OCI-LY3 (cell line): ENCODE data around the gene ASPG.

Experiments used
- H2AFZ ChIP-seq: fragments of 200-600, 300-600 bp; shearing (Covaris generic); 2 replicates; pipeline ENCODE4 v1.6.0; 2014; ENCODE audit warnings: antibody characterized with exemption, low read depth, low read length
- H3K27ac ChIP-seq: fragments of 200-600, 300-600 bp; sonication (generic); 2 replicates; pipeline ENCODE4 v1.5.1; 2014; ENCODE audit warnings: mild to moderate bottlenecking, low read length, moderate library complexity, mixed read lengths
- H3K27me3 ChIP-seq: fragments of 200-600, 300-600 bp; sonication (generic); 2 replicates; pipeline ENCODE4 v1.6.1; 2014; ENCODE audit warnings: low read depth, low read length, mixed read lengths
- H3K36me3 ChIP-seq: fragments of 200-600, 300-600 bp; sonication (generic); replicated peaks from 2 replicates; pipeline ENCODE3; 2014; ENCODE audit warnings: low read depth, low read length, mixed read lengths
- H3K4me1 ChIP-seq: fragments of 300-600, 200-600 bp; sonication (generic); 2 replicates; pipeline ENCODE4 v1.6.1; 2014; ENCODE audit warnings: low read length, mixed read lengths
- H3K4me2 ChIP-seq: fragments of 200-600, 300-600 bp; sonication (generic); 2 replicates; pipeline ENCODE4 v1.6.1; 2014; ENCODE audit warnings: low read length, mixed read lengths
- H3K4me3 ChIP-seq: fragments of 300-600, 200-600 bp; sonication (generic); 2 replicates; pipeline ENCODE4 v1.5.1; 2014; ENCODE audit warnings: antibody characterized with exemption, mild to moderate bottlenecking, low read length, moderate library complexity
- H3K79me2 ChIP-seq: fragments of 300-600, 200-600 bp; shearing (Covaris generic); 2 replicates; pipeline ENCODE4 v1.6.1; 2014; ENCODE audit warnings: mild to moderate bottlenecking, low read length, mixed read lengths
- H3K9ac ChIP-seq: fragments of 300-600, 200-600 bp; shearing (Covaris generic); 2 replicates; pipeline ENCODE4 v1.6.0; 2014; ENCODE audit warnings: mild to moderate bottlenecking, low read length, moderate library complexity
- H3K9me3 ChIP-seq: fragments of 200-600, 300-600 bp; shearing (Covaris generic); 2 replicates; pipeline ENCODE4 v1.6.1; 2014; ENCODE audit warnings: low read length, mixed read lengths; ENCODE audit not compliant: insufficient read depth
- H4K20me1 ChIP-seq: fragments of 200-600, 300-600 bp; sonication (generic); 2 replicates; pipeline ENCODE4 v1.6.1; 2016; ENCODE audit warnings: low read length, mixed read lengths; ENCODE audit not compliant: insufficient read depth
- EZH2phosphoT487 ChIP-seq: fragments of 200-600 bp; shearing (Covaris generic); IDR thresholded peaks from 2 replicates; pipeline ENCODE4 v1.6.1; 2018; ENCODE audit warnings: antibody characterized with exemption, mixed run types, low read depth
- TF ChIP-seq, protein P1 (sequence below): fragments of 200-600, 300-600 bp; sonication (generic); IDR thresholded peaks from 2 replicates; pipeline ENCODE4 v1.5.1; 2014; ENCODE audit warnings: antibody characterized with exemption, low read length, low read depth

Gene ASPG

DNA sequence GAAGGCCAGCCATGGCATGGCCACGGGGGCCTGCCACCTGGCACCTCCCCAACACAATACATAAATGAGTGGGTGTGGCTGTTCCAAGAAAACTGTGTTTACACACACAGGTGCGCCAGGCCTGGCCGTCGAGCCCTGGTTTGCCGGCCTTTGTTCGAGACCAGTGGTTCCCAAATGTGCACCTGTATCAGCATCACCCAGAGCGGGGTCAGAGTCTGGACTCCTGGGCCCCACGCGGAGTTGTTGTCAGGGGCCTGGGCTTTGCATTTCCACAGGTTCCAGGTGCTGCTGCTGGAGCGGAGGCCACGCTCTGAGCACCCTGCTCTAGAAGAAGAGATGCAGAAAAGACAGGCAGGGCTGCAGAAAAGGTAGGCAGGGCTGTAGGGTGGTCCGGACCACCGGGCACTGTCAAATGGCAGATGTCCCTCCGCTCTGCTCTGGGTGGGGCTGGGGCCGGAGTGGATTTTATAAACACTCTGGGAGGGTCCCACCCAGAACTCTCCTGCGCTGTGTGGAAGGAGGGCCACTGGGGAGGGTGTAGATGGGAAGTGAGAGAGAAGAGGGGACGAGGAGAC is 4.2 kb upstream of the ASPG start:
- no peak overlapping the region for H3K4me3 ChIP-seq
- H3K27ac ChIP-seq, result no peak overlapping the region
- no peaks in the 10 kb centered on the region for H3K27me3 ChIP-seq
- H4K20me1 ChIP-seq, result no peaks in the 10 kb centered on the region
- no peak overlapping the region for H2AFZ ChIP-seq
- no peaks in the 10 kb centered on the region for H3K79me2 ChIP-seq
- no peaks in the 10 kb centered on the region for H3K36me3 ChIP-seq
- no peak overlapping the region for H3K4me2 ChIP-seq
- no peaks in the 10 kb centered on the region for H3K9me3 ChIP-seq
- peaks cover 4% of the 10 kb centered on the region; the same call in 1 of the 2 replicates for H3K4me1 ChIP-seq
- H3K9ac ChIP-seq, result no peak overlapping the region
- TF ChIP-seq EZH2phosphoT487, result no peak
- TF ChIP-seq, protein P1, sequence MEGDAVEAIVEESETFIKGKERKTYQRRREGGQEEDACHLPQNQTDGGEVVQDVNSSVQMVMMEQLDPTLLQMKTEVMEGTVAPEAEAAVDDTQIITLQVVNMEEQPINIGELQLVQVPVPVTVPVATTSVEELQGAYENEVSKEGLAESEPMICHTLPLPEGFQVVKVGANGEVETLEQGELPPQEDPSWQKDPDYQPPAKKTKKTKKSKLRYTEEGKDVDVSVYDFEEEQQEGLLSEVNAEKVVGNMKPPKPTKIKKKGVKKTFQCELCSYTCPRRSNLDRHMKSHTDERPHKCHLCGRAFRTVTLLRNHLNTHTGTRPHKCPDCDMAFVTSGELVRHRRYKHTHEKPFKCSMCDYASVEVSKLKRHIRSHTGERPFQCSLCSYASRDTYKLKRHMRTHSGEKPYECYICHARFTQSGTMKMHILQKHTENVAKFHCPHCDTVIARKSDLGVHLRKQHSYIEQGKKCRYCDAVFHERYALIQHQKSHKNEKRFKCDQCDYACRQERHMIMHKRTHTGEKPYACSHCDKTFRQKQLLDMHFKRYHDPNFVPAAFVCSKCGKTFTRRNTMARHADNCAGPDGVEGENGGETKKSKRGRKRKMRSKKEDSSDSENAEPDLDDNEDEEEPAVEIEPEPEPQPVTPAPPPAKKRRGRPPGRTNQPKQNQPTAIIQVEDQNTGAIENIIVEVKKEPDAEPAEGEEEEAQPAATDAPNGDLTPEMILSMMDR, result no peak

DNA sequence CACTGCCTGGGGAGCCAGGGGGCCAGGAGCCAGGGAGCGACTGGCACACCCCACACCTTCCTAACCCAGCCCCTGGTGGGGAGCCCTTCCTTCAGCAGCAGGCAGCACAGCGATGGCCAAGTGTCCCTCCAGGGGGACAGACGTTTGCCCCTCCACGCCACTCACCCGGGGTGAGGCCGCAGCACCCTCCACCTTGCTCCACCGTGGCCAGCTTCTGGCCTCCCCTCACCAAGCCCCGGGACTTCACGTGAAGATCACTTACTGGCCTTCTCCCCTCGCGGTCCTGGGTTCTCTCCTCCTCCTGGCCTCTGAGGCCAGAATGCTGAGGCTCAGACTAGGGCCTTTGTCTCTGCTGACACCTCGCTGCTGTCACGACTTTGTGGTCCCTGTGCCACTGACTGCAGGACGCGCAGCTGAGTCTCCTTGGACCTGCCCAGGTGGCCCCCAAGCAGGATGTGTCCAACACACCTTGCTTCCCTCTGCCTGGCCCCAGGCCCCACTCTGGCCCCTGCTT is 3.5 kb upstream of the ASPG start:
- Histone ChIP-seq H3K4me2 (no peak overlapping the region), H3K9me3 (no peaks in the 10 kb centered on the region), H4K20me1 (no peaks in the 10 kb centered on the region), H3K27me3 (no peaks in the 10 kb centered on the region), H3K4me1 (peaks cover 4% of the 10 kb centered on the region; the same call in 1 of the 2 replicates), H3K36me3 (no peaks in the 10 kb centered on the region), H3K79me2 (no peaks in the 10 kb centered on the region), H3K9ac (no peak overlapping the region), H3K27ac (no peak overlapping the region), H2AFZ (no peak overlapping the region), H3K4me3 (no peak overlapping the region)
- TF ChIP-seq, protein P1, result no peak
- no peak for TF ChIP-seq EZH2phosphoT487

DNA sequence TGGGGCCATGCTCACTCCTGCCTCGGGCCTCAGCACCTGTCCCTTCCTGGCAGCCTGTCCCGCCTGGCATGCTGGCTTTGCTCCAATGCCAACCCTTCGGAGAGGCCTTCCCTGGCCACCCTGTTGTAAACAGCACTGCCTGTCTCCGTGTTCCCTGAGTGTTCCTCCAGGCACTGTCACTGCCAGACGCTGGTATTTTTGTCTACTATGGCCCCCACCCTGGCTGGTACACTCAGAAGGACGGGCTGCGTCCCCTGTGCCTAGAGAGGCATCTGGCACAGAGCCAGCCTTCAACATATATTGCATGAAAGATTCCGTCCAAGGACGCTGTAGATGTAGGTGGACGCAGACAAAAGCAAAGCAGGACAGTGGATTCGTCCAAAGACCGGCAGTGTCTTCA is 2.7 kb upstream of the ASPG start:
- no peak overlapping the region for H3K9ac ChIP-seq

DNA sequence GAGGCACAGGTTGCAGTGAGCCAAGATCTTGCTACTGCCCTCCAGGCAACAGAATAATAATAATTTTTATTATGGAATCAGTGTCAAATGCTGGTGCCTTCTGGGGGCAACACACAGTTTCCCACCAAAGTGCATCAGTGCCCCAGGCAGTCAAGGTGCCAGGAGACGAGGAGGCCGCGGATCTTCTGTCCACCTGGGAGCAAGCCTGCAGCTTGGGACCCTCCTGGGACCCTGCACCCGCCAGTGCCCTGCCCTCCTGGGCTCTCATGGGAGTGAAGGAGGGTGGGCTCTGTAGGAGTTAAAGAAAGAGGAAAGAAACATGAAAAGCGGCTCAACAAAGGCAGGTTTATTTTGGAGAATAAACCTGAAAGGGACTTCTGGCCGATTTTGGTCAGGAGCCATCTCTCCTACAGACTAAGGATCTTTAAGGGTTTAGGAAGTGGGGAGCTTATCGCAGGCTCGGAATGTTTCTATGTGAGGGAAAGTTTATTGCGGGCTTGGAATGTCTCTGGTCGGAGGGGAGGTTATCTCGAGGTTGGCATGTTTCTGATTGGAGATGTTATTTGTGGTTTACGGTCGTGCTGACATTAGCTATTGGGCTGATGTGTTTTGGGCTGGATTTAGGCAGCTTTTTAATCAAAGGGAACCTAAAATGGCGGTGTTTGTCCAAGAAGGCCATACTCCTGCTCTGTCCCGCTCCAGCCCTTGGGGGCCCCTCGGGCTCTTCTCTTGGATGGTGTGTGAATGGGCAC is 1.1 kb upstream of the ASPG start:
- H3K4me1 ChIP-seq, result no peaks in the 10 kb centered on the region
- H3K4me2 ChIP-seq, result no peak overlapping the region
- TF ChIP-seq, protein P1, result no peak
- no peak for TF ChIP-seq EZH2phosphoT487
- H4K20me1 ChIP-seq, result no peaks in the 10 kb centered on the region
- H3K79me2 ChIP-seq, result no peaks in the 10 kb centered on the region
- H3K4me3 ChIP-seq, result no peak overlapping the region
- no peak overlapping the region for H3K9ac ChIP-seq
- H3K36me3 ChIP-seq, result no peaks in the 10 kb centered on the region
- H3K9me3 ChIP-seq, result no peaks in the 10 kb centered on the region
- H3K27me3 ChIP-seq, result no peaks in the 10 kb centered on the region
- H2AFZ ChIP-seq, result no peak overlapping the region
- H3K27ac ChIP-seq, result no peak overlapping the region

More for the DNA sequence above, 2.7 kb upstream of the ASPG start:
- no peaks in the 10 kb centered on the region for H4K20me1 ChIP-seq
- H3K27me3 ChIP-seq, result no peaks in the 10 kb centered on the region
- no peaks in the 10 kb centered on the region for H3K36me3 ChIP-seq
- no peaks in the 10 kb centered on the region for H3K9me3 ChIP-seq
- TF ChIP-seq EZH2phosphoT487, result no peak
- TF ChIP-seq, protein P1, result no peak
- H3K79me2 ChIP-seq, result no peaks in the 10 kb centered on the region
- H3K4me3 ChIP-seq, result no peak overlapping the region
- H3K4me1 ChIP-seq, result peaks cover 4% of the 10 kb centered on the region; the same call in 1 of the 2 replicates
- no peak overlapping the region for H3K4me2 ChIP-seq
- no peak overlapping the region for H3K27ac ChIP-seq
- no peak overlapping the region for H2AFZ ChIP-seq
